Measurements from ENCODE around the gene ARHGAP9. TPM values are rescaled to one million over a fixed set of nuclear protein-coding genes. Genes with fewer than 3 reads are reported as not detected.

Gene ARHGAP9
- total RNA-seq, 1 experiment from 2014 or later: 0.52 TPM

DNA sequence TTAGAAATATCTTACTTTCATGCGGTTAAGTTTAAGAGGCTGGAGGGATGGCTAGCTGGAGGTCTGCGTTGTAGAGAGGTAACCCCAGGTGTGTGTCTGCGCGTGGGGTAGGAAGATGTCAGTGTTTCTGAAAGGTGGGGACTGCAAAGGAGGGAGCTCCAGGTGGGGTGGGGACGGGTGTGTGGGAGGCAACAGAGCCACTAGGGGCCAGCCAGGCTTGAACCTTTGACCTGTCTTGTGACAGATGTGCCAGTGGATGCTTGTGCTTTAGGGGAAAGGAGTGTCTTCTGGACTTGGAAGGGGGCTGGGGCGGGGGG lies 19.2 kb downstream of the ARHGAP9 start:
- ChIA-PET POLR2A (ENCODE audit: low non-redundant PET) (interaction anchor here (0.7 kb wide), 1 partner anchor 1566 kb away, joined by 4 read pairs; no protein-coding TSS in a partner anchor), CTCF (no interaction called here)
- no TSS peak for BruUV-seq (replicated peaks)
- Histone ChIP-seq H3K4me3 (ENCODE audit: low read depth, low read length, poor library complexity, severe bottlenecking) (peak overlapping the region; percentile 60), H3K27ac (ENCODE audit: low read depth, low read length, poor library complexity, severe bottlenecking) (peak overlapping the region; percentile 85), H3K27me3 (replicated peaks; ENCODE audit: insufficient read depth, low read depth, low read length, poor library complexity) (no peaks in the 10 kb centered on the region), H3K9me3 (ENCODE audit: low read depth, low read length, poor library complexity, severe bottlenecking) (no peaks in the 10 kb centered on the region), H3K4me1 (ENCODE audit: insufficient read depth, low read length, poor library complexity, severe bottlenecking) (peaks cover 38% of the 10 kb centered on the region), H3K36me3 (ENCODE audit: insufficient read depth, low read length, poor library complexity, severe bottlenecking) (no peaks in the 10 kb centered on the region)
- no peak for DNase-seq (ENCODE audit: low spot score)
- intact Hi-C loops (cut with micrococcal nuclease; ENCODE audit: unreplicated experiment): loop anchor here (2.0 to 5.0 kb wide), 2 partner anchors 162 to 282 kb away; no protein-coding TSS in a partner anchor
- TF ChIP-seq, protein P1, sequence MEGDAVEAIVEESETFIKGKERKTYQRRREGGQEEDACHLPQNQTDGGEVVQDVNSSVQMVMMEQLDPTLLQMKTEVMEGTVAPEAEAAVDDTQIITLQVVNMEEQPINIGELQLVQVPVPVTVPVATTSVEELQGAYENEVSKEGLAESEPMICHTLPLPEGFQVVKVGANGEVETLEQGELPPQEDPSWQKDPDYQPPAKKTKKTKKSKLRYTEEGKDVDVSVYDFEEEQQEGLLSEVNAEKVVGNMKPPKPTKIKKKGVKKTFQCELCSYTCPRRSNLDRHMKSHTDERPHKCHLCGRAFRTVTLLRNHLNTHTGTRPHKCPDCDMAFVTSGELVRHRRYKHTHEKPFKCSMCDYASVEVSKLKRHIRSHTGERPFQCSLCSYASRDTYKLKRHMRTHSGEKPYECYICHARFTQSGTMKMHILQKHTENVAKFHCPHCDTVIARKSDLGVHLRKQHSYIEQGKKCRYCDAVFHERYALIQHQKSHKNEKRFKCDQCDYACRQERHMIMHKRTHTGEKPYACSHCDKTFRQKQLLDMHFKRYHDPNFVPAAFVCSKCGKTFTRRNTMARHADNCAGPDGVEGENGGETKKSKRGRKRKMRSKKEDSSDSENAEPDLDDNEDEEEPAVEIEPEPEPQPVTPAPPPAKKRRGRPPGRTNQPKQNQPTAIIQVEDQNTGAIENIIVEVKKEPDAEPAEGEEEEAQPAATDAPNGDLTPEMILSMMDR (conservative IDR thresholded peaks at IDR 0.05; ENCODE audit: low read depth, low read length): no peak
- TF ChIP-seq EZH2 (IDR thresholded peaks at IDR 0.05; ENCODE audit: borderline replicate concordance, low read depth, low read length, poor library complexity, severe bottlenecking): no peak

DNA sequence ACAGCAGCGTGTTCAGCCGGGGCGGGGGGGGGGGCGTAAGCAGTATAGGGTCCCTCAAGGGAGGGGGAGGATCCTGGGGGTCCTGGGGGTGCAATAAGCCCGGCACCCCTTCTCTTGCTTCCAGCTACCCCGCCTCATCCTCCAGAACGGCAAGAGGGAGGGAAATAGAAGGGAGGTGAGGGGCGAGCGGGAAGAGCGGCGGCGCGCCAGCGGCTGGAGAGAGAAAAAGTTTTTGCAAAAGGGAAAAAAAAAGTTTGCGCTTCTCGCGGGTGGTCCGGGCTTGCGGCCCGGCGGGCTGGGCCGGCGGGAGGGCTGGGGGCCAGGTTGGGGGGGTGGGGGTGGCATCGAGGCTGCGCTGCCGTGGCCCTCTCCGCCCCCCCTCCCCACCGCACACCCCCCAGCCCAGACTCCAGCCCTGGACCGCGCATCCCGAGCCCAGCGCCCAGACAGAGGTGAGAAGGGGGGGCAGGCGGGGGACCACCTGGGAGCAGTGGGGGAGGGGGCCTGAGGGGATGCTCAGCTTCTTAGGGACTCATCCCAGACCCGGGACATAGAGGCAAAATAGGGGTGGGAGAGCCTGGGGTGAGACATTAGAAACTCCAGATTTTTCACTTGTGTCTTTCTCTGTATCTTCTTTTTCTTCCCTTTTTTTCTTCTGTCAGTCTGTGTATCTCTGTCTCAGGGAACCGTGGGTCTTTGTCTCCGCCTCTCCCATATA lies 19.8 kb downstream of the ARHGAP9 start, which contains the start of gene GLI1:
Gene GLI1 (plus strand): TSS at position 36 of the 718 bp plus-strand sequence. CDS start 3,907 bp downstream, outside the sequence.
- Histone ChIP-seq H3K36me3 (ENCODE audit: insufficient read depth, low read length, poor library complexity, severe bottlenecking) (no peaks in the 10 kb centered on the region), H3K27ac (ENCODE audit: low read depth, low read length, poor library complexity, severe bottlenecking) (peak within 1 kb of the TSS; percentile 85)
- DNase-seq (ENCODE audit: low spot score): peak; percentile 51

DNA sequence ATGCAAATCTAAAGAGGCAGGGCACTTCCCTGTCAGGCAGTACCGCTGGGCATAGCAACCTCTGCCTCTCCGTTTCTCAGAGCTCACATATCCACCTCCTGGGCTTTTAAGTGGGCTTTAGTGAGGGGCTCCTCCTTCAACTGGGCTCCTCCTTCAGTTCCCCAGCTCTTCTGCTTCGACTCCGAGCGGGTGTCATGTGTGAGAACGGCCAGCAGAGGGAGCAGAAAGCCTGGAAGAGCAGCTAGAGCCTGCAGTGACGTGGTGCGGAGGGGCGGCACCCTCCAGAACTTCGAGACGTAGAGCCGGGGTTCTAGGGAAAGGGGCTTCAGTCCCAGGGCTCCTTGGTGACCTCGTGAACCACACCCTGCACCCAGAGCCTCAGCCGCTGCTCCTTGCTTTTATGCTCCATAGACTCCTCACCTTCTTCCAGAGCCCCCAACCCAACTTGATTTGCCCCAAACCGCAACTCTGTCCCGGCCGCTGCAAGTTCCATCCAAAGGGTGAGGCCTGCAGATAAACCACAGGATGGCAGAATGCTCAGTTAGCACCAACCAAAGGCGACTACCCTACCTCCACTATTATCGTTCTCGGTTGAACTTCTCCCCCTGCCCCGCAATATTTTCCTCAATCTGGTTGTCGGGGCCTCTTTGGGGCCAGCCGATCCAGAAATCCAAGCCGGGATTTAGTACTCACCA lies 20.5 kb downstream of the ARHGAP9 start:
- DNase-seq (ENCODE audit: low spot score): peak; percentile 98
- H3K9me3 ChIP-seq (ENCODE audit: low read depth, low read length, poor library complexity, severe bottlenecking): no peaks in the 10 kb centered on the region
- H3K4me3 ChIP-seq (ENCODE audit: low read depth, low read length, poor library complexity, severe bottlenecking): peak overlapping the region; percentile 60
- TF ChIP-seq EZH2 (IDR thresholded peaks at IDR 0.05; ENCODE audit: borderline replicate concordance, low read depth, low read length, poor library complexity, severe bottlenecking): no peak
- TF ChIP-seq, protein P1 (conservative IDR thresholded peaks at IDR 0.05; ENCODE audit: low read depth, low read length): peak; percentile 96
- no TSS peak for BruUV-seq (replicated peaks)
- intact Hi-C loops (cut with micrococcal nuclease; ENCODE audit: unreplicated experiment): no loop called here
- ChIA-PET POLR2A (ENCODE audit: low non-redundant PET) (interaction anchor here (0.5 to 0.7 kb wide), 4 partner anchors 29 to 366 kb away, joined by 3 to 8 read pairs (median 4); partner anchors contain the start of gene STAC3), CTCF (interaction anchor here (0.5 to 1.3 kb wide), 20 partner anchors 9 to 394 kb away, joined by 3 to 13 read pairs (median 4); partner anchors contain the start of genes B4GALNT1, DDIT3 and SHMT2)
- H3K36me3 ChIP-seq (ENCODE audit: insufficient read depth, low read length, poor library complexity, severe bottlenecking): no peaks in the 10 kb centered on the region
- H3K4me1 ChIP-seq (ENCODE audit: insufficient read depth, low read length, poor library complexity, severe bottlenecking): peaks cover 50% of the 10 kb centered on the region
- no peaks in the 10 kb centered on the region for H3K27me3 ChIP-seq (replicated peaks; ENCODE audit: insufficient read depth, low read depth, low read length, poor library complexity)
- H3K27ac ChIP-seq (ENCODE audit: low read depth, low read length, poor library complexity, severe bottlenecking): peak overlapping the region; percentile 61

More for the DNA sequence above, 19.8 kb downstream of the ARHGAP9 start, which contains the start of gene GLI1:
- ChIA-PET CTCF (interaction anchor here (0.6 to 1.3 kb wide), 7 partner anchors 9 to 230 kb away, joined by 3 to 13 read pairs (median 4); partner anchors contain the start of genes B4GALNT1, DDIT3 and SHMT2), POLR2A (ENCODE audit: low non-redundant PET) (interaction anchor here (0.7 kb wide), 1 partner anchor 30 kb away, joined by 4 read pairs; no protein-coding TSS in a partner anchor)
- Histone ChIP-seq H3K9me3 (ENCODE audit: low read depth, low read length, poor library complexity, severe bottlenecking) (no peaks in the 10 kb centered on the region), H3K4me1 (ENCODE audit: insufficient read depth, low read length, poor library complexity, severe bottlenecking) (peaks cover 43% of the 10 kb centered on the region), H3K27me3 (replicated peaks; ENCODE audit: insufficient read depth, low read depth, low read length, poor library complexity) (no peaks in the 10 kb centered on the region), H3K4me3 (ENCODE audit: low read depth, low read length, poor library complexity, severe bottlenecking) (peak within 1 kb of the TSS; percentile 60)
- no peak for TF ChIP-seq EZH2 (IDR thresholded peaks at IDR 0.05; ENCODE audit: borderline replicate concordance, low read depth, low read length, poor library complexity, severe bottlenecking)
- TF ChIP-seq, protein P1 (conservative IDR thresholded peaks at IDR 0.05; ENCODE audit: low read depth, low read length): no peak
- no TSS peak for BruUV-seq (replicated peaks)
- intact Hi-C loops (cut with micrococcal nuclease; ENCODE audit: unreplicated experiment): loop anchor here (2.0 to 5.0 kb wide), 2 partner anchors 163 to 282 kb away; no protein-coding TSS in a partner anchor

Measured in A673 (cell line).